Measurements from ENCODE around the gene ENPP4.

The ENPP4 gene

DNA sequence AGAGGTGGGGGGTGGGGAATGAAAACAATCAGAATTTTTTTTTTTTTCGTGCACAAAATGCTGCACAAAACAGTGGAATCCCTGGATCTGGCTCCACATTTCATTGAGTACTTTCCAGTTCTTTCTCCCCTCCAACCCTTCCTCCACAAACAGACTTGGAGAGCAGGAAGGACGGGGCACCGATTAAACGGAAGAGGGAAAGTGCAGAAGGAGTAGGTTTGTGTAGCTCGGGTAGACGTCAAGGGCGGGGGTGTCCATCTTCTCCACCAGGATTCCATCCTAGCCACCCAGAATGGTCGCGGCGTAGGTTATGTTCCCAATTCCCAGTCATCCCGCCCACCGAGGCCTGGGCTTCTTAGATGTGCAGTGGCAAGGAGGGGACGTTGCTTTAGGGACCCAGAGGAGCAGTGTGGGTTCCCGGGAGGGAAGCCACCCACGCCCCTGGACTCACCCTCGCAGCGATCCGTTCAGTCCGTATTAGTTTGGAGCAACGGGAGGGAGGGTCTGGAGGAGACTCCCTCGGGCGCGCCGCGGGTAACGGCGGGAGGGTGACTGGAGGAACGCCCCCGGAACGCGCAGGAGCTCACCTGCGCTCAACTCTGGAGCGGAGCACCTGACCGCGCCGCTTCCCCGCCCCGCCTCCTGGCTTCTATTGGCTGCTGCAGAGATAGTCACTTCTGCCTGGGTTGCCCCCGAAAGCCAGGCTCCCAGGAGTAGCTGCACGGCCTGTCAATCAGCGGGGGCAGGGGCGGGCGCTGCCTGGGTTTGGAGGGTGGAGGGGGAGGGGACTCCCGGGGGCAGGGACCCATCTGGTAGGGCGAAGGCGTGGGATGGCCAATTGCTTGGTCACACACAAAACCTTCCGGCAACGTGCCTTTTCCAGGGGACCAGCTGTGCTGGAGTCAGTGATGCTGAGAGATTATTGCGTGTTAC is 40.8 kb downstream of the ENPP4 start, which contains the start of gene ENPP5:
TSS of gene ENPP5 (minus strand) at position 624 of the 933 bp plus-strand sequence. CDS start 2,718 bp downstream, outside the sequence.
- TF ChIP-seq, protein P1, sequence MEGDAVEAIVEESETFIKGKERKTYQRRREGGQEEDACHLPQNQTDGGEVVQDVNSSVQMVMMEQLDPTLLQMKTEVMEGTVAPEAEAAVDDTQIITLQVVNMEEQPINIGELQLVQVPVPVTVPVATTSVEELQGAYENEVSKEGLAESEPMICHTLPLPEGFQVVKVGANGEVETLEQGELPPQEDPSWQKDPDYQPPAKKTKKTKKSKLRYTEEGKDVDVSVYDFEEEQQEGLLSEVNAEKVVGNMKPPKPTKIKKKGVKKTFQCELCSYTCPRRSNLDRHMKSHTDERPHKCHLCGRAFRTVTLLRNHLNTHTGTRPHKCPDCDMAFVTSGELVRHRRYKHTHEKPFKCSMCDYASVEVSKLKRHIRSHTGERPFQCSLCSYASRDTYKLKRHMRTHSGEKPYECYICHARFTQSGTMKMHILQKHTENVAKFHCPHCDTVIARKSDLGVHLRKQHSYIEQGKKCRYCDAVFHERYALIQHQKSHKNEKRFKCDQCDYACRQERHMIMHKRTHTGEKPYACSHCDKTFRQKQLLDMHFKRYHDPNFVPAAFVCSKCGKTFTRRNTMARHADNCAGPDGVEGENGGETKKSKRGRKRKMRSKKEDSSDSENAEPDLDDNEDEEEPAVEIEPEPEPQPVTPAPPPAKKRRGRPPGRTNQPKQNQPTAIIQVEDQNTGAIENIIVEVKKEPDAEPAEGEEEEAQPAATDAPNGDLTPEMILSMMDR (IDR thresholded peaks at IDR 0.05; ENCODE audit: low read depth, low read length, missing control alignments), result no peak
- in situ Hi-C loops (cut with HindIII; ENCODE audit: low sequenced_read_pairs), result no loop called here
- peak within 1 kb of the TSS; percentile 66 for H3K4me3 ChIP-seq (ENCODE audit: low read depth, low read length)
- DNase-seq (ENCODE audit: low read depth), result no peak

DNA sequence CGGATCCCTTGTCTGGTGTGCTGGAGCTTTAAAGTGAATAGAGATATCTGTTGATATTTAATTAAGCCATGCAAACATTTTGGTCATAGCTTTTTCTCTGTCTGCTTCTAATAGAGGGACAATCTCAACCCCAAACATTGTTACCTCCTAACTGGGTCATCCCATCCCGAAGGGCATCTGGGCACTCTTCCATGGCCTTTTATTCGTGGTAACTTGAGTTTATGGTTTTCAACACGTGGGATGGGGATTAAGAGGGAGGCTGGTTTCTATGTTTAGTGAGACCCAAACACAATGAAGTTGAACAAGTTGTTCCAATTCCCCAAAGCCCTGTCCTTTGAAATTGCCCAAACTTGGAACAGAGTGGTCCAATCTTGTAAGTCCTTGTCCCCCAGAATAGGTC is 42.4 kb downstream of the ENPP4 start:
- in situ Hi-C loops (cut with HindIII; ENCODE audit: low sequenced_read_pairs), result no loop called here
- no peak for DNase-seq (ENCODE audit: low read depth)
- no peak overlapping the region for H3K4me3 ChIP-seq (ENCODE audit: low read depth, low read length)
- TF ChIP-seq, protein P1 (IDR thresholded peaks at IDR 0.05; ENCODE audit: low read depth, low read length, missing control alignments), result no peak

DNA sequence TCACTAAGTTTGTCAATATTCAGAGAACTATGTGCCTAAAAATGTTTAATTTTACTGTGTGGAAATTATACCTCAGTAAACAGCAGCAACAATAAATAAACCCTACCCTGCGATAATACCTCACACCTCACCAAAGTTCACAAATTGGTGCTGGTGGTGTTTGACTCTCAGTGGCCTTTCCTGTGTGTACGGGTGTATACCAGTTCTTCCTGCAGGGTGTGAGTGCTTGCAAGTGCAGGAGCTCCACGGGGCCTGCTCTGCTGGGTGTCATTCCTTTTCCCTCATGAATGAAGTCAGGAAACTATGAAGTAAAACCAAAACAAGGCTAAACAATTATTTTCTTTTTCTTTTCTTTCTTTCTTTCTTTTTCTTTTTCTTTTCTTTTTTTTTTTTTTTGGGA is 45.1 kb downstream of the ENPP4 start:
- H3K4me3 ChIP-seq (ENCODE audit: low read depth, low read length), result no peak overlapping the region
- TF ChIP-seq, protein P1 (IDR thresholded peaks at IDR 0.05; ENCODE audit: low read depth, low read length, missing control alignments), result no peak
- DNase-seq (ENCODE audit: low read depth), result no peak
- in situ Hi-C loops (cut with HindIII; ENCODE audit: low sequenced_read_pairs), result no loop called here

DNA sequence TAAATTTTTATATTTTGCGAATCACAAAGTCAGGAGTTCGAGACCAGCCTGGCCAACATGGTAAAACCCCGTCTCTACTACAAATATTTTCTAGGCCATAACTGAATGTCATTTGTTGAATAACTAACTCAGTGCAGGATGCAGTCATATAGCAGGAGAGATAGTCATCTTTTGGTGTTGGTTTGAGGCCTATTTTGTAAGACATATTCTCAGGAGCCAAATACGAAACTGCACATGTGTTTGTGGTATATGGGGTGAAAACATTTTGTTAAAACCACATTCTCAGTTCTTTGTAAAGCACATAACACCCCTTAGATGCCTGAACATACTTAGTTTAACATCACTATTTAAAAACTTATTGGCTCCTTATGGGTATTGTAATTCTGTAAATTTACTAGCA is 45.7 kb downstream of the ENPP4 start:
- TF ChIP-seq, protein P1 (IDR thresholded peaks at IDR 0.05; ENCODE audit: low read depth, low read length, missing control alignments), result no peak
- no peak for DNase-seq (ENCODE audit: low read depth)
- H3K4me3 ChIP-seq (ENCODE audit: low read depth, low read length), result no peak overlapping the region
- in situ Hi-C loops (cut with HindIII; ENCODE audit: low sequenced_read_pairs), result no loop called here

DNA sequence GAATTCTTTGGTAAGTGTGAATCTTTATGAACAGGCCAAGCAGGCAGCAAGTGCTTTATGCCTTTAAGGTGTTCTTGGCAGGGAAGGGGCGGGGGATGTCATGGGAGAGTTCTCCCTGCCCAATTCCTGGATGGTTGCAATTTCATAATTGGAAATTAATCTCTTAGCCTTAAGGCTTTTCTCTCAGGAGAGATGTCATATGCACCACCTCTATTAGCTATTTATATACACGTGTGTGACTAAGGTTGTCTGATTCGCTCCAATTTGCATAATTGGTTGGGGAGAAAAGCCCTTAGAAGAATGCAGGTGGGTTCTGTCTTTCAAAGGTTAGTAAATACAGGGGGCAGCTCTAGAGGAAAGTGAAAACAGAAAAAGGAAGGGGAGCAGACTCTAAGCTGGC is 46.2 kb downstream of the ENPP4 start:
- H3K4me3 ChIP-seq (ENCODE audit: low read depth, low read length), result no peak overlapping the region
- TF ChIP-seq, protein P1 (IDR thresholded peaks at IDR 0.05; ENCODE audit: low read depth, low read length, missing control alignments), result no peak
- no peak for DNase-seq (ENCODE audit: low read depth)
- in situ Hi-C loops (cut with HindIII; ENCODE audit: low sequenced_read_pairs), result no loop called here

DNA sequence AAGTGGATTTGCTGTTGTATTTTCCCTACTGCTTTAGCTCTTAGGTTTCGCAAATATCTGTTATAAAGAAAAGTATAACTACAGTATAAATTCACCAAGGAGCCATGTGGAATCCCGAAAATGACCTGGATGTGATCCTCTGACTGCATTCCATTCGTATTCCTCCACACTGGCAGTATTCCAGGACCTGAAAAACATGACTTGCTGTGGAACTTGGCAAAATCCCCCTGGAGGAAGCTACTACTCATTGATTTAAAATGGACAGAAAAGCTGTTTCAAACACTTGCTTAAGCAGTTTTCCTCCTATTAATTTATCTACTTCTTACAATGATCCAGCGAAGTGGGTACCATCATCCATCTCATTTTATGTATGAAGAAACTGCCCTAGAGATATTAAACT is 54.3 kb downstream of the ENPP4 start:
- TF ChIP-seq, protein P1 (IDR thresholded peaks at IDR 0.05; ENCODE audit: low read depth, low read length, missing control alignments), result peak; percentile 39
- no peak overlapping the region for H3K4me3 ChIP-seq (ENCODE audit: low read depth, low read length)
- in situ Hi-C loops (cut with HindIII; ENCODE audit: low sequenced_read_pairs), result no loop called here
- DNase-seq (ENCODE audit: low read depth), result peak; percentile 92

All from astrocyte of the cerebellum (primary cell).